Stimulated activated CD4-positive, alpha-beta T cell treated with anti-CD3 and anti-CD28 coated beads, TNF-alpha, amount 100 ng/mL, for 4 hours (primary cell): ENCODE measurements around the gene TEPSIN.

Experiments used
- DNase-seq, 3 experiments: peaks; one replicate each; pipeline ENCODE4 v3.0.0-alpha.2; 2020; ENCODE audit warnings: low read depth in 3 of 3

The TEPSIN gene

GRCh38 chr17:81238815-81239713 is at the start of gene TEPSIN, which contains the start of gene NDUFAF8:
TEPSIN (minus strand) TSS chr17:81239055; CDS start chr17:81239033, 22 bp downstream.
NDUFAF8 (plus strand) TSS chr17:81239318; CDS start chr17:81239364, 46 bp downstream.
- peak; percentile 86 to 91 (median 88) for DNase-seq

- DNase-seq, result no peak
Measured at GRCh38 chr17:81287741-81288430, 49.0 kb upstream of the TEPSIN start.

GRCh38 chr17:81287152-81287551 is 48.3 kb upstream of the TEPSIN start:
- DNase-seq, result no peak

GRCh38 chr17:81286491-81287145 is 47.8 kb upstream of the TEPSIN start:
- no peak for DNase-seq

GRCh38 chr17:81285894-81286293 is 47.0 kb upstream of the TEPSIN start:
- no peak for DNase-seq

- DNase-seq, result peak; percentile 19 to 47 (median 34)
Measured at GRCh38 chr17:81285179-81285878, 46.5 kb upstream of the TEPSIN start.

- no peak for DNase-seq
Measured at GRCh38 chr17:81282876-81283275, 44.0 kb upstream of the TEPSIN start.

- no peak for DNase-seq
Measured at GRCh38 chr17:81282141-81282540, 43.3 kb upstream of the TEPSIN start.

GRCh38 chr17:81280571-81280970 is 41.7 kb upstream of the TEPSIN start:
- no peak for DNase-seq

- DNase-seq, result no peak
Measured at GRCh38 chr17:81279278-81280275, 40.7 kb upstream of the TEPSIN start.

GRCh38 chr17:81278831-81279230 is 40.0 kb upstream of the TEPSIN start:
- no peak for DNase-seq

GRCh38 chr17:81277946-81278693 is 39.3 kb upstream of the TEPSIN start:
- no peak for DNase-seq

- DNase-seq, result no peak
Measured at GRCh38 chr17:81277421-81277820, 38.6 kb upstream of the TEPSIN start.

GRCh38 chr17:81276781-81277180 is 37.9 kb upstream of the TEPSIN start:
- DNase-seq, result no peak

- no peak for DNase-seq
Measured at GRCh38 chr17:81274471-81274855, 35.6 kb upstream of the TEPSIN start.

- DNase-seq, result no peak
Measured at GRCh38 chr17:81273698-81274470, 35.0 kb upstream of the TEPSIN start.

GRCh38 chr17:81272616-81273015 is 33.8 kb upstream of the TEPSIN start:
- no peak for DNase-seq

- no peak for DNase-seq
Measured at GRCh38 chr17:81271226-81271625, 32.4 kb upstream of the TEPSIN start.

GRCh38 chr17:81270279-81270678 is 31.4 kb upstream of the TEPSIN start:
- DNase-seq, result no peak
